Right lobe of liver (tissue), 4 donors: ENCODE measurements around the gene VGF.

Source experiments
- POLR2A ChIP-seq: fragments of 450-650 bp; IDR thresholded peaks from one replicate; pipeline ENCODE4 v1.6.1; 2017; ENCODE audit warnings: antibody characterized with exemption, mild to moderate bottlenecking
- TF ChIP-seq, protein P1 (sequence below), 4 donors: fragments of 200-600 bp in 3 of 4; fragments of 450-650 bp in 1 of 4; IDR thresholded peaks; one replicate each; pipeline versions ENCODE4 v1.5.1 to v1.8.0; 2016 to 2022; ENCODE audit warnings: antibody characterized with exemption in 4 of 4, mild to moderate bottlenecking in 2 of 4
- donor health status: DM: no; HTN: no; CAD: no.
- donor health status: DM: no; HTN: no; CAD: no.
- donor health status: DM: no; HTN: yes; CAD: no.

DNA sequence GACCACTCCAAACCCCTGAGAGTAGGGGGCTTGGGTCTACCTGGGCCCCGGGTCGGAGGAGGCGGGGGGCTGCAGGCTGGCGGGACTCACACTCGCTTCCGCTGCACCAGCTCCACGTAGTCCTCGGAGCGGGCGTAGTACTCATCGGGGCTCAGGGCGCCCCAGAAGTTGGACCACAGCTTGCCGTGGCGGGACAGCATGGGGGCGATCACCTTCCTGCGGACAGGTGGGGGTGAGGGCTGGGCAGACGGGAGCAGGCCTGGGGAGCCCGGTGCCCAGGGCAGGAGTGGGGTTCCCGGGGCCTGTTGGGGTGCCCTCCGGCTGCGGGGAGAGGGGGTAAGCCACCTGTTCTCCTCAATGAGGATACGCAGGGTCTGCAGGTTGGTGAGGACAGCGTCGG, 46.1 kb upstream of the VGF start:
- TF ChIP-seq, protein P1, sequence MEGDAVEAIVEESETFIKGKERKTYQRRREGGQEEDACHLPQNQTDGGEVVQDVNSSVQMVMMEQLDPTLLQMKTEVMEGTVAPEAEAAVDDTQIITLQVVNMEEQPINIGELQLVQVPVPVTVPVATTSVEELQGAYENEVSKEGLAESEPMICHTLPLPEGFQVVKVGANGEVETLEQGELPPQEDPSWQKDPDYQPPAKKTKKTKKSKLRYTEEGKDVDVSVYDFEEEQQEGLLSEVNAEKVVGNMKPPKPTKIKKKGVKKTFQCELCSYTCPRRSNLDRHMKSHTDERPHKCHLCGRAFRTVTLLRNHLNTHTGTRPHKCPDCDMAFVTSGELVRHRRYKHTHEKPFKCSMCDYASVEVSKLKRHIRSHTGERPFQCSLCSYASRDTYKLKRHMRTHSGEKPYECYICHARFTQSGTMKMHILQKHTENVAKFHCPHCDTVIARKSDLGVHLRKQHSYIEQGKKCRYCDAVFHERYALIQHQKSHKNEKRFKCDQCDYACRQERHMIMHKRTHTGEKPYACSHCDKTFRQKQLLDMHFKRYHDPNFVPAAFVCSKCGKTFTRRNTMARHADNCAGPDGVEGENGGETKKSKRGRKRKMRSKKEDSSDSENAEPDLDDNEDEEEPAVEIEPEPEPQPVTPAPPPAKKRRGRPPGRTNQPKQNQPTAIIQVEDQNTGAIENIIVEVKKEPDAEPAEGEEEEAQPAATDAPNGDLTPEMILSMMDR (IDR thresholded peaks at IDR 0.05), result no peak
- TF ChIP-seq POLR2A, result no peak
